Keratinocyte (primary cell): ENCODE data around the gene CACNA1H.

Experiments used
- CTCF ChIP-seq, 3 experiments: IDR thresholded peaks in 1 of 3; conservative IDR thresholded peaks in 1 of 3; optimal IDR thresholded peaks in 1 of 3; 2 replicates in 2 of 3; 3 replicates in 1 of 3; pipeline versions ENCODE3 to v1.5.1; 2011; ENCODE audit warnings: low read length in 3 of 3, mild to moderate bottlenecking in 3 of 3, moderate library complexity in 2 of 3, control low read depth in 1 of 3, inconsistent platforms in 1 of 3; ENCODE audit not compliant: insufficient read depth in 2 of 3; ENCODE audit errors: extremely low read depth in 1 of 3
- EZH2 ChIP-seq: IDR thresholded peaks from one replicate; pipeline ENCODE4 v1.6.1; 2012; ENCODE audit warnings: inconsistent platforms, mild to moderate bottlenecking, low read length, moderate library complexity

GRCh38 chr16:1208239-1208830, 55.4 kb downstream of the CACNA1H start:
- TF ChIP-seq CTCF (optimal IDR thresholded peaks at IDR 0.05 in 1 of 3, IDR thresholded peaks at IDR 0.05 in 1 of 3, conservative IDR thresholded peaks at IDR 0.05 in 1 of 3; ENCODE audit: extremely low read depth in 1 of 3, insufficient read depth in 2 of 3, low read length in 3 of 3) (no peak), EZH2 (no peak)
